PFSK-1 (cell line): Measurements from ENCODE around the gene NUP210L.

ENCODE experiments used
- POLR2AphosphoS5 ChIP-seq: IDR thresholded peaks from 2 replicates; pipeline ENCODE4 v1.6.1; 2012; ENCODE audit warnings: low read depth, mild to moderate bottlenecking, control low read depth, low read length, moderate library complexity
- SIN3A ChIP-seq: IDR thresholded peaks from 2 replicates; pipeline ENCODE4 v1.6.1; 2012; ENCODE audit warnings: mild to moderate bottlenecking, low read length, moderate library complexity, borderline replicate concordance; ENCODE audit not compliant: insufficient read depth
- TAF1 ChIP-seq: IDR thresholded peaks from 2 replicates; pipeline ENCODE4 v1.6.1; 2012; ENCODE audit warnings: low read length, control low read depth, borderline replicate concordance; ENCODE audit not compliant: insufficient read depth
- TF ChIP-seq, protein P1 (sequence below), 2 experiments: IDR thresholded peaks; 2 replicates each; pipeline versions ENCODE4 v1.6.1 to v1.8.0; 2011 to 2012; ENCODE audit warnings: low read depth in 2 of 2, low read length in 2 of 2, control low read depth in 1 of 2, inconsistent platforms in 1 of 2, mild to moderate bottlenecking in 1 of 2, moderate library complexity in 1 of 2; ENCODE audit not compliant: insufficient read depth in 1 of 2

DNA sequence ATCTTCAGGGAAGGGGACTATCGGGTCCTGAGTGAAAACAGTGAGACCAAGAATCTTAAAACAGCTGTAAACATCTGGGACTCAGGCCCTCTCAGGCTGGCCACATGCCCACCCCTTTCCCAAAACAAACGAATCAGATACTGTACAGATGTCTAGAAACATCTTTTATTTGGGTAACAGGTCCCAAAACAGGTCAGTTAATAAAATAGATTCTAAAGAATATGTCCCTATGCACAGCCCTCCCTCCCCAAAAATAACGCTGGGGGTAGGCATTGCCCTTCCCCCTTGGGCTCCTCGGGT is 196.0 kb downstream of the NUP210L start:
- TF ChIP-seq POLR2AphosphoS5 (no peak), TAF1 (no peak), SIN3A (no peak)
- TF ChIP-seq, protein P1, sequence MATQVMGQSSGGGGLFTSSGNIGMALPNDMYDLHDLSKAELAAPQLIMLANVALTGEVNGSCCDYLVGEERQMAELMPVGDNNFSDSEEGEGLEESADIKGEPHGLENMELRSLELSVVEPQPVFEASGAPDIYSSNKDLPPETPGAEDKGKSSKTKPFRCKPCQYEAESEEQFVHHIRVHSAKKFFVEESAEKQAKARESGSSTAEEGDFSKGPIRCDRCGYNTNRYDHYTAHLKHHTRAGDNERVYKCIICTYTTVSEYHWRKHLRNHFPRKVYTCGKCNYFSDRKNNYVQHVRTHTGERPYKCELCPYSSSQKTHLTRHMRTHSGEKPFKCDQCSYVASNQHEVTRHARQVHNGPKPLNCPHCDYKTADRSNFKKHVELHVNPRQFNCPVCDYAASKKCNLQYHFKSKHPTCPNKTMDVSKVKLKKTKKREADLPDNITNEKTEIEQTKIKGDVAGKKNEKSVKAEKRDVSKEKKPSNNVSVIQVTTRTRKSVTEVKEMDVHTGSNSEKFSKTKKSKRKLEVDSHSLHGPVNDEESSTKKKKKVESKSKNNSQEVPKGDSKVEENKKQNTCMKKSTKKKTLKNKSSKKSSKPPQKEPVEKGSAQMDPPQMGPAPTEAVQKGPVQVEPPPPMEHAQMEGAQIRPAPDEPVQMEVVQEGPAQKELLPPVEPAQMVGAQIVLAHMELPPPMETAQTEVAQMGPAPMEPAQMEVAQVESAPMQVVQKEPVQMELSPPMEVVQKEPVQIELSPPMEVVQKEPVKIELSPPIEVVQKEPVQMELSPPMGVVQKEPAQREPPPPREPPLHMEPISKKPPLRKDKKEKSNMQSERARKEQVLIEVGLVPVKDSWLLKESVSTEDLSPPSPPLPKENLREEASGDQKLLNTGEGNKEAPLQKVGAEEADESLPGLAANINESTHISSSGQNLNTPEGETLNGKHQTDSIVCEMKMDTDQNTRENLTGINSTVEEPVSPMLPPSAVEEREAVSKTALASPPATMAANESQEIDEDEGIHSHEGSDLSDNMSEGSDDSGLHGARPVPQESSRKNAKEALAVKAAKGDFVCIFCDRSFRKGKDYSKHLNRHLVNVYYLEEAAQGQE (IDR thresholded peaks at IDR 0.05; ENCODE audit: insufficient read depth in 1 of 2, low read depth in 2 of 2, low read length in 2 of 2) = no peak
